HepG2 (cell line): ENCODE measurements around the gene TYMP. TPM values are rescaled to one million over a fixed set of nuclear protein-coding genes. Genes with fewer than 3 reads are reported as not detected.

Experiments
- ARID3A ChIP-seq: IDR thresholded peaks from 2 replicates; pipeline ENCODE4 v1.6.1; 2012; ENCODE audit warnings: low read depth, low read length, improper control_type of control experiment
- ERF ChIP-seq: IDR thresholded peaks from 2 replicates; pipeline ENCODE4 v1.6.1; 2018; ENCODE audit warnings: missing biosample characterization, missing genetic modification reagents
- FOXO4 ChIP-seq: sonication (generic); formaldehyde crosslinking; conservative IDR thresholded peaks from 2 replicates; pipeline ENCODE4 v1.8.1; 2023; ENCODE audit warnings: missing genetic modification reagents
- HBP1 ChIP-seq: IDR thresholded peaks from 2 replicates; pipeline ENCODE4 v1.6.1; 2016; ENCODE audit warnings: low read depth, control low read depth
- HNF4A ChIP-seq: sonication (generic); formaldehyde crosslinking; IDR thresholded peaks from 2 replicates; pipeline ENCODE4 v1.4.0; 2020; ENCODE audit warnings: missing genetic modification reagents
- MEF2D ChIP-seq: sonication (generic); formaldehyde crosslinking; IDR thresholded peaks from 2 replicates; pipeline ENCODE4 v1.5.1; 2020; ENCODE audit warnings: mild to moderate bottlenecking, missing genetic modification reagents
- MIER2 ChIP-seq: IDR thresholded peaks from 2 replicates; pipeline ENCODE4 v1.6.1; 2016; ENCODE audit warnings: missing biosample characterization, missing genetic modification reagents
- MXD4 ChIP-seq: IDR thresholded peaks from 2 replicates; pipeline ENCODE4 v1.6.1; 2016; ENCODE audit warnings: mild to moderate bottlenecking, missing biosample characterization, missing genetic modification reagents
- PREB ChIP-seq: sonication (generic); formaldehyde crosslinking; IDR thresholded peaks from 2 replicates; pipeline ENCODE4 v1.4.0; 2020; ENCODE audit warnings: missing genetic modification reagents
- SNAPC2 ChIP-seq: sonication (generic); formaldehyde crosslinking; IDR thresholded peaks from 2 replicates; pipeline ENCODE4 v1.8.1; 2022; ENCODE audit warnings: mild to moderate bottlenecking, missing genetic modification reagents
- SRSF1 ChIP-seq: fragments of 200-400 bp; formaldehyde crosslinking; optimal IDR thresholded peaks from 2 replicates; pipeline ENCODE3; 2017; ENCODE audit warnings: mild to moderate bottlenecking, low read depth, low read length, moderate library complexity
- SUZ12 ChIP-seq: fragments of 150-350 bp; IDR thresholded peaks from 2 replicates; pipeline ENCODE4 v1.6.1; 2014; ENCODE audit warnings: low read depth, low read length
- TSC22D2 ChIP-seq: sonication (generic); formaldehyde crosslinking; IDR thresholded peaks from 2 replicates; pipeline ENCODE4 v1.5.1; 2020; ENCODE audit warnings: missing genetic modification reagents, mild to moderate bottlenecking, borderline replicate concordance
- UBTF ChIP-seq: sonication (generic); formaldehyde crosslinking; IDR thresholded peaks from 2 replicates; pipeline ENCODE4 v1.4.0; 2020; ENCODE audit warnings: mild to moderate bottlenecking, missing genetic modification reagents
- ZBTB1 ChIP-seq: sonication (generic); formaldehyde crosslinking; IDR thresholded peaks from 2 replicates; pipeline ENCODE4 v1.4.0; 2020; ENCODE audit warnings: missing genetic modification reagents, borderline replicate concordance
- ZEB1 ChIP-seq: IDR thresholded peaks from 2 replicates; pipeline ENCODE4 v1.6.1; 2012; ENCODE audit warnings: mild to moderate bottlenecking, low read depth, inconsistent platforms; ENCODE audit not compliant: insufficient replicate concordance
- ZFP41 ChIP-seq: sonication (generic); formaldehyde crosslinking; IDR thresholded peaks from 2 replicates; pipeline ENCODE4 v1.4.0; 2020; ENCODE audit warnings: mild to moderate bottlenecking, missing genetic modification reagents, borderline replicate concordance
- ZIK1 ChIP-seq: sonication (generic); formaldehyde crosslinking; IDR thresholded peaks from 2 replicates; pipeline ENCODE4 v1.5.0; 2020; ENCODE audit warnings: mild to moderate bottlenecking, low read depth, missing genetic modification reagents, borderline replicate concordance
- ZNF180 ChIP-seq: sonication (generic); formaldehyde crosslinking; IDR thresholded peaks from 2 replicates; pipeline ENCODE4 v1.4.0; 2020; ENCODE audit warnings: low read depth, missing genetic modification reagents, borderline replicate concordance
- ZNF510 ChIP-seq: sonication (generic); formaldehyde crosslinking; IDR thresholded peaks from 2 replicates; pipeline ENCODE4 v1.4.0; 2020; ENCODE audit warnings: low read depth, mild to moderate bottlenecking, missing genetic modification reagents
- ZNF614 ChIP-seq: IDR thresholded peaks from 2 replicates; pipeline ENCODE4 v1.6.1; 2018; ENCODE audit warnings: missing biosample characterization, missing genetic modification reagents, inconsistent platforms, borderline replicate concordance
- ZNF678 ChIP-seq: sonication (generic); formaldehyde crosslinking; IDR thresholded peaks from 2 replicates; pipeline ENCODE4 v1.4.0; 2020; ENCODE audit warnings: mild to moderate bottlenecking, missing genetic modification reagents
- ZNF768 ChIP-seq: sonication (generic); formaldehyde crosslinking; IDR thresholded peaks from 2 replicates; pipeline ENCODE4 v1.4.0; 2020; ENCODE audit warnings: missing genetic modification reagents
- ZSCAN20 ChIP-seq: sonication (generic); formaldehyde crosslinking; IDR thresholded peaks from 2 replicates; pipeline ENCODE4 v1.4.0; 2020; ENCODE audit warnings: missing genetic modification reagents, mild to moderate bottlenecking, borderline replicate concordance
- polyA plus RNA-seq, 8 experiments: library from polyadenylated mRNA; depleted of rRNA in 3 of 8; stranded (reverse) in 7 of 8; unstranded in 1 of 8; fragments of >200 nt; fragmentation: Illumina TruSeq in 4 of 8; extraction: Trizol in 4 of 8; gene quantifications; 2 replicates each; pipeline versions ENCODE4 v1.2.1 to v1.2.3, GENCODE V29; 2011 to 2016; ENCODE audit warnings: low read depth in 4 of 8, missing spikeins in 1 of 8, mixed read lengths in 1 of 8; ENCODE audit not compliant: insufficient read depth in 1 of 8
- total RNA-seq, 5 experiments: library from RNA; depleted of rRNA; stranded (reverse); fragments of >200 nt; fragmentation: Illumina TruSeq; extraction: Trizol; gene quantifications; 2 replicates each; pipeline ENCODE4 v1.2.3, GENCODE V29; 2016; ENCODE audit warnings: low read depth in 1 of 5

Gene TYMP
- total and polyA plus RNA-seq, 2 of the 13 experiments (the other 11 are each of a cell fraction or from before 2014, with no cell fraction given), result 3.9 to 4.3 TPM

GRCh38 chr22:50569041-50569459 is 39.2 kb upstream of the TYMP start (continued):
- TF ChIP-seq ZNF180 (CRISPR knock-in tag) (no peak), HNF4A (CRISPR knock-in tag) (peak; percentile 82), UBTF (CRISPR knock-in tag) (peak; percentile 78), SNAPC2 (CRISPR knock-in tag) (no peak), PREB (CRISPR knock-in tag) (no peak), MXD4 (no peak), ZSCAN20 (no peak), ZEB1 (no peak), ZNF510 (no peak), MEF2D (CRISPR knock-in tag) (peak; percentile 50; the same call in 1 of the 2 replicates), SUZ12 (no peak), ERF (CRISPR knock-in tag) (0 out of 2 replicates have a peak, but pooled peaks have one; percentile 30), SRSF1 (no peak), ZFP41 (CRISPR knock-in tag) (no peak), ZNF768 (CRISPR knock-in tag) (0 out of 2 replicates have a peak, but pooled peaks have one; percentile 40), ZIK1 (CRISPR knock-in tag) (no peak), ZNF614 (CRISPR knock-in tag) (no peak), FOXO4 (CRISPR knock-in tag) (no peak), MIER2 (CRISPR knock-in tag) (no peak), ZBTB1 (no peak), TSC22D2 (CRISPR knock-in tag) (no peak), ZNF678 (CRISPR knock-in tag) (no peak), ARID3A (no peak), HBP1 (CRISPR knock-in tag) (no peak)
